Cardiac muscle cell (in vitro differentiated cells and primary cell): ENCODE data around the gene NPTN. TPM values are rescaled to one million over a fixed set of nuclear protein-coding genes. Genes with fewer than 3 reads are reported as not detected.

Source experiments
- DNase-seq, 2 donors: peaks; one replicate each; pipeline versions ENCODE4 v3.0.0 to v3.0.0-alpha.2; 2010 to 2017; ENCODE audit warnings: low read depth in 1 of 2, low spot score in 1 of 2
- H3K27ac ChIP-seq: fragments of 200-600 bp; sonication (generic); 2 replicates; pipeline ENCODE4 v1.5.1; 2016
- H3K27me3 ChIP-seq: fragments of 200-600 bp; sonication (generic); 2 replicates; pipeline ENCODE4 v1.6.0; 2016; ENCODE audit warnings: control low read depth
- H3K36me3 ChIP-seq: fragments of 200-600 bp; sonication (generic); 2 replicates; pipeline ENCODE4 v1.5.1; 2016; ENCODE audit warnings: control low read depth
- H3K4me1 ChIP-seq: fragments of 200-600 bp; sonication (generic); 2 replicates; pipeline ENCODE4 v1.8.1; 2017; ENCODE audit warnings: low read depth, mild to moderate bottlenecking, mixed run types
- H3K4me3 ChIP-seq: fragments of 200-600 bp; sonication (generic); 2 replicates; pipeline ENCODE4 v1.5.1; 2016; ENCODE audit warnings: mild to moderate bottlenecking
- H3K9me3 ChIP-seq: fragments of 200-600 bp; sonication (generic); 2 replicates; pipeline ENCODE4 v1.5.1; 2017; ENCODE audit warnings: low read depth, mild to moderate bottlenecking, control low read depth
- polyA plus RNA-seq: library from polyadenylated mRNA; unstranded; fragments of >200 nt; fragmentation: Nextera tagmentation; extraction: Ambion mirVana; gene quantifications from 2 replicates; pipeline ENCODE4 v1.2.1, GENCODE V29; 2016
- total RNA-seq: library from RNA; depleted of rRNA; stranded (reverse); fragments of >200 nt; gene quantifications from 2 replicates; pipeline ENCODE4 v1.2.3, GENCODE V29; 2016
- TF ChIP-seq, protein P1 (sequence below): IDR thresholded peaks from 2 replicates; pipeline ENCODE4 v1.5.1; 2012; ENCODE audit warnings: low read depth, mild to moderate bottlenecking, low read length

Gene NPTN
- total and polyA plus RNA-seq, 2 experiments from 2014 or later, result 243 to 375 TPM

DNA sequence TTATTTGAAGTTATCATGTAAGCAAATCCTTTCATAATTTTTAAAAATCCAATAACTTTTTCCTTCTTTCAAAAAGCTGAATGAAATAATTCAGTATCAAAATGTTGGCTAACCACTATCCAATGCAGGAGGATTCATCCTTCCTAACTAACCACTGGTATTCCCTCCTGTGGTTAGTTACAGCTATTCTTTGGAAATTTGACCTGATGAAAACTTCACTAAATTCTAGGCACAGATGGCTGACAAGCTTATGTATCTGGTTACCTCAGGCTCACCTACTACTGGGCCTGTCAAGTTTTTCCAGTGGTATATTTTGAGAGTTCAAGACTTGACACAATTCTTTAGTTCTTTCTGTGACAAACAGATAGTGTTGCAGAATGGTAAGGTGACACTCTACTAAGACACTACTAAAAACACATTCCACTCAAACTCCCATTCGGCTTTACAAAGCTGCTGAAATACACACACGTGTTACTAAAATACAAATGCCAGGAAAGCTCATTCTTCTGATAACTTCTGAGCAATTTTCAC, 15.8 kb downstream of the NPTN start:
- no peaks in the 10 kb centered on the region for H3K27me3 ChIP-seq
- TF ChIP-seq, protein P1, sequence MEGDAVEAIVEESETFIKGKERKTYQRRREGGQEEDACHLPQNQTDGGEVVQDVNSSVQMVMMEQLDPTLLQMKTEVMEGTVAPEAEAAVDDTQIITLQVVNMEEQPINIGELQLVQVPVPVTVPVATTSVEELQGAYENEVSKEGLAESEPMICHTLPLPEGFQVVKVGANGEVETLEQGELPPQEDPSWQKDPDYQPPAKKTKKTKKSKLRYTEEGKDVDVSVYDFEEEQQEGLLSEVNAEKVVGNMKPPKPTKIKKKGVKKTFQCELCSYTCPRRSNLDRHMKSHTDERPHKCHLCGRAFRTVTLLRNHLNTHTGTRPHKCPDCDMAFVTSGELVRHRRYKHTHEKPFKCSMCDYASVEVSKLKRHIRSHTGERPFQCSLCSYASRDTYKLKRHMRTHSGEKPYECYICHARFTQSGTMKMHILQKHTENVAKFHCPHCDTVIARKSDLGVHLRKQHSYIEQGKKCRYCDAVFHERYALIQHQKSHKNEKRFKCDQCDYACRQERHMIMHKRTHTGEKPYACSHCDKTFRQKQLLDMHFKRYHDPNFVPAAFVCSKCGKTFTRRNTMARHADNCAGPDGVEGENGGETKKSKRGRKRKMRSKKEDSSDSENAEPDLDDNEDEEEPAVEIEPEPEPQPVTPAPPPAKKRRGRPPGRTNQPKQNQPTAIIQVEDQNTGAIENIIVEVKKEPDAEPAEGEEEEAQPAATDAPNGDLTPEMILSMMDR, result no peak
- H3K27ac ChIP-seq, result peak overlapping the region; percentile 16

DNA sequence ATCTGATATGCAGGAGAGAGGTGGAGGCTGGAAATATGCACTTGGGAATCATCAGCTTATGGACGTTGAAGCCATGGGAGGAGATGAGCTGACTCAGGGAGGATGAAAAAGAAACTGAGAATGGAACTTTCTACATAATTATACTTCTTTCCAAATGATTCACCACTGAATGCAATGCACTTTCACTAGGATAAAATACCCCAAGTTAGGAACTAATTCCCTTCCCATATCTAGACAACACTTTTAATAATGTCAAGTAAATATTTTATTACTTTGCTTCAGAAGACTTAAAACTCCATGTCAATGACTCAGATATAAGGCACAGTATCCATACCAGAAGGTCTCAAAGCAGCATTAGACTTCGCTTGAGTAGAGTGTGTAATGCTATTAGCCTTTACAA, 24.2 kb downstream of the NPTN start:
- Histone ChIP-seq H3K27ac (peak overlapping the region; percentile 21), H3K9me3 (no peaks in the 10 kb centered on the region), H3K27me3 (no peaks in the 10 kb centered on the region), H3K4me1 (peaks cover 5% of the 10 kb centered on the region), H3K4me3 (no peak overlapping the region), H3K36me3 (no peaks in the 10 kb centered on the region)
- TF ChIP-seq, protein P1, result no peak
- DNase-seq, result peak in 1 of 2 donors; percentile 26

More for the DNA sequence above, 15.8 kb downstream of the NPTN start:
- H3K4me3 ChIP-seq, result no peak overlapping the region
- H3K9me3 ChIP-seq, result no peaks in the 10 kb centered on the region
- peaks cover 34% of the 10 kb centered on the region for H3K4me1 ChIP-seq
- DNase-seq, result no peak
- H3K36me3 ChIP-seq, result no peaks in the 10 kb centered on the region

DNA sequence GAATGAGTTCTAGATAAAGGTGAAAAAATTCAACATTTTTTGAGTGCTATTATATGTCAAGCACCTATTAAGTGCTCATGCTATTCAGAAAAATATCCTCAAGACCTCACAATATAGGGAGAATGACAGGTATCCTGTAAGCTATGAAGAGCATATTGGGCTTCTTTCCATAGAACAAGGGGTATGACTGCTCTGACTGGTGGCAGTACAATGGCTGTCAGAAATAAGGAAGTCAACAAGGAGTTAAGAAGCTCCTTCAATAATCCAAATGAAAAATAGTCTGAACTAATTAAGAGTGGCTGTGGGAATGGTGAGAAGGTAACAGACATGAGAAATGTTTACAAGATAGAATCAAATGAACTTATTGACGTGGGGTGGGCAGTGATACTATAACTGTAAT, 24.7 kb downstream of the NPTN start:
- H3K27me3 ChIP-seq, result no peaks in the 10 kb centered on the region
- no peak for DNase-seq
- no peaks in the 10 kb centered on the region for H3K9me3 ChIP-seq
- H3K36me3 ChIP-seq, result no peaks in the 10 kb centered on the region
- H3K27ac ChIP-seq, result no peak overlapping the region
- no peak overlapping the region for H3K4me3 ChIP-seq
- TF ChIP-seq, protein P1, result no peak
- peaks cover 9% of the 10 kb centered on the region for H3K4me1 ChIP-seq

DNA sequence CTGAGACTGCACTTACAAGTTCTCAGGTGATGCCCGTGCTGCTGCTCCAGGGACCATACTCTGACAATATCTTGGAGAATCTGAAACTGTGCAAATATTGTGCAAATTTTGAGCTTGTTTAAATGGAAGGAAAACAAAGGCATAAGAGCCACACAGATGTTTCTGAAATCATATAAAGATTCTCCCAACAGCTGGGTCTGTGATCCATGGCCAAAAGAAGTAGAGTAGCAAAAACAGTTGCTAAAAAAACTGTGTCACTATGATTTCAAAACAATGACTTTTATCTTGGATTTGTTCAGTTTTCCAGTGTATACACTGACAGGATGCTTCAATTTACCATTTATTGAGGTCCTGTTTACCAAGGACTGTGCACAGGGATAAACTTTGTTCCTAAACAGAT, 25.3 kb downstream of the NPTN start:
- Histone ChIP-seq H3K27ac (peak overlapping the region; percentile 38), H3K4me1 (peaks cover 16% of the 10 kb centered on the region), H3K36me3 (no peaks in the 10 kb centered on the region), H3K27me3 (no peaks in the 10 kb centered on the region), H3K4me3 (no peak overlapping the region), H3K9me3 (no peaks in the 10 kb centered on the region)
- no peak for DNase-seq
- TF ChIP-seq, protein P1, result no peak

DNA sequence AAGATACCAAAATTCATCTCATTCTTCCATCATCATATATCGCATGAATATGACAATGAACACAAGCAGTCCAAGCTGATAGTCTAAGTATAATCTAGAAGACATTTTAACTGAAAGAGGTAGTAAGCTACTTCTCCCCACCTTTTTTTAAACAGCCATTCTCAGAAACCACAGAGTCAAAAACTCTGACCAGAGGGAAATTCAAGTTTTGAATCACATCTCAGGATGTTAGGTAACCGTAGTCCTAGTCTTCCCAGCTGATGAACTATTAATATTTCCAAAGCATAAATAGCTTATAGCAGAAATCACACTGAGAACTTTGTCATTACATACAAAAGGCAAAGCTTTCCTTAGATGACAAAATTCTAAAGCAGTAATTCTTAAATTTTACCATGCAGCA, 25.8 kb downstream of the NPTN start:
- no peaks in the 10 kb centered on the region for H3K9me3 ChIP-seq
- H3K27ac ChIP-seq, result peak overlapping the region; percentile 38
- no peaks in the 10 kb centered on the region for H3K27me3 ChIP-seq
- H3K4me1 ChIP-seq, result peaks cover 20% of the 10 kb centered on the region
- H3K4me3 ChIP-seq, result no peak overlapping the region
- TF ChIP-seq, protein P1, result no peak
- DNase-seq, result no peak
- H3K36me3 ChIP-seq, result no peaks in the 10 kb centered on the region
